Glutamatergic neuron (in vitro differentiated cells): ENCODE data around the gene TRAF3IP3. TPM values are rescaled to one million over a fixed set of nuclear protein-coding genes. Genes with fewer than 3 reads are reported as not detected.
"Not testable (repeated sequence)": the region's sequence is repeated elsewhere in the genome, so short reads cannot be mapped to it uniquely, and the experiment has no call there.

Source experiments
- DNase-seq: peaks from one replicate; pipeline ENCODE4 v3.0.0; 2022
- H3K27ac Mint-ChIP-seq: one replicate; pipeline ENCODE4 v1.8.0; 2020; ENCODE audit warnings: mild to moderate bottlenecking, mixed read lengths, inconsistent platforms; ENCODE audit not compliant: unreplicated experiment
- H3K27me3 Mint-ChIP-seq: one replicate; pipeline ENCODE4 v1.8.0; 2020; ENCODE audit warnings: mild to moderate bottlenecking, moderate library complexity, mixed read lengths, inconsistent platforms; ENCODE audit not compliant: unreplicated experiment
- H3K36me3 Mint-ChIP-seq: one replicate; pipeline ENCODE4 v1.8.0; 2020; ENCODE audit warnings: mild to moderate bottlenecking, mixed read lengths, inconsistent platforms; ENCODE audit not compliant: unreplicated experiment
- H3K4me1 Mint-ChIP-seq: one replicate; pipeline ENCODE4 v1.8.0; 2020; ENCODE audit warnings: mild to moderate bottlenecking, low read depth, mixed read lengths, inconsistent platforms; ENCODE audit not compliant: unreplicated experiment
- H3K4me3 Mint-ChIP-seq: one replicate; pipeline ENCODE4 v1.8.0; 2020; ENCODE audit warnings: mild to moderate bottlenecking, mixed read lengths, inconsistent platforms; ENCODE audit not compliant: unreplicated experiment
- H3K9me3 Mint-ChIP-seq: one replicate; pipeline ENCODE4 v1.8.0; 2020; ENCODE audit warnings: mild to moderate bottlenecking, moderate library complexity, mixed read lengths, inconsistent platforms; ENCODE audit not compliant: unreplicated experiment
- CTCF ChIP-seq: fragments of 200-600 bp; sonication (generic); IDR thresholded peaks from one replicate; pipeline ENCODE4 v1.5.0; 2021; ENCODE audit not compliant: partially characterized antibody, unreplicated experiment
- total RNA-seq: library from RNA; stranded (reverse); fragmentation: NEBNext Ultra II Directional; extraction: Animal tissue kit (Norgen Biotek cat#: 25700); gene quantifications from one replicate; pipeline ENCODE4 v1.2.1, GENCODE V29; 2021; ENCODE audit not compliant: unreplicated experiment

Gene TRAF3IP3
- total RNA-seq, 1 donor from 2014 or later: not detected

GRCh38 chr1:209791920-209792319 is 36.1 kb downstream of the TRAF3IP3 start:
- H3K9me3 Mint-ChIP-seq: no peaks in the 10 kb centered on the region
- no peaks in the 10 kb centered on the region for H3K36me3 Mint-ChIP-seq
- TF ChIP-seq CTCF: no peak
- no peak overlapping the region for H3K27ac Mint-ChIP-seq
- H3K4me1 Mint-ChIP-seq: no peaks in the 10 kb centered on the region
- H3K27me3 Mint-ChIP-seq: no peaks in the 10 kb centered on the region
- DNase-seq: no peak
- H3K4me3 Mint-ChIP-seq: no peak overlapping the region

GRCh38 chr1:209793711-209794110 is 37.9 kb downstream of the TRAF3IP3 start:
- H3K4me3 Mint-ChIP-seq, DNase-seq, H3K4me1 Mint-ChIP-seq, H3K27me3 Mint-ChIP-seq, H3K9me3 Mint-ChIP-seq, H3K36me3 Mint-ChIP-seq, H3K27ac Mint-ChIP-seq: not testable (repeated sequence)

- H3K4me3 Mint-ChIP-seq: no peak overlapping the region
- peaks cover 2% of the 10 kb centered on the region for H3K27me3 Mint-ChIP-seq
- no peaks in the 10 kb centered on the region for H3K4me1 Mint-ChIP-seq
- H3K9me3 Mint-ChIP-seq: no peaks in the 10 kb centered on the region
- no peak overlapping the region for H3K27ac Mint-ChIP-seq
- no peak for TF ChIP-seq CTCF
- no peaks in the 10 kb centered on the region for H3K36me3 Mint-ChIP-seq
- no peak for DNase-seq
Observed at GRCh38 chr1:209797978-209798639, 42.3 kb downstream of the TRAF3IP3 start.

- H3K27ac Mint-ChIP-seq: no peak overlapping the region
- H3K4me1 Mint-ChIP-seq: peaks cover under 1% of the 10 kb centered on the region
- no peak for DNase-seq
- no peak for TF ChIP-seq CTCF
- H3K27me3 Mint-ChIP-seq: peaks cover 5% of the 10 kb centered on the region
- H3K36me3 Mint-ChIP-seq: no peaks in the 10 kb centered on the region
- no peak overlapping the region for H3K4me3 Mint-ChIP-seq
- H3K9me3 Mint-ChIP-seq: no peaks in the 10 kb centered on the region
Observed at GRCh38 chr1:209800984-209801834, 45.4 kb downstream of the TRAF3IP3 start.

- TF ChIP-seq CTCF: no peak
- no peak overlapping the region for H3K27ac Mint-ChIP-seq
- peaks cover 7% of the 10 kb centered on the region for H3K27me3 Mint-ChIP-seq
- H3K4me3 Mint-ChIP-seq: no peak overlapping the region
- H3K36me3 Mint-ChIP-seq: no peaks in the 10 kb centered on the region
- DNase-seq: no peak
- H3K9me3 Mint-ChIP-seq: no peaks in the 10 kb centered on the region
- H3K4me1 Mint-ChIP-seq: peaks cover 1% of the 10 kb centered on the region
Observed at GRCh38 chr1:209802117-209802779, 46.4 kb downstream of the TRAF3IP3 start.
